PFSK-1 (cell line): Measurements from ENCODE around the gene ATF5.
A peak's percentile ranks its signal among the peaks of the same experiment; 100 is the strongest.

ENCODE experiments used
- FOXP2 ChIP-seq: optimal IDR thresholded peaks from 2 replicates; pipeline ENCODE3; 2011; ENCODE audit warnings: borderline replicate concordance, control low read depth, inconsistent platforms; ENCODE audit not compliant: insufficient read depth; ENCODE audit errors: extremely low read length, extremely low read depth
- POLR2AphosphoS5 ChIP-seq: IDR thresholded peaks from 2 replicates; pipeline ENCODE4 v1.6.1; 2012; ENCODE audit warnings: low read depth, mild to moderate bottlenecking, control low read depth, low read length, moderate library complexity
- SIN3A ChIP-seq: IDR thresholded peaks from 2 replicates; pipeline ENCODE4 v1.6.1; 2012; ENCODE audit warnings: mild to moderate bottlenecking, low read length, moderate library complexity, borderline replicate concordance; ENCODE audit not compliant: insufficient read depth
- TAF1 ChIP-seq: IDR thresholded peaks from 2 replicates; pipeline ENCODE4 v1.6.1; 2012; ENCODE audit warnings: low read length, control low read depth, borderline replicate concordance; ENCODE audit not compliant: insufficient read depth
- TF ChIP-seq, protein P1 (sequence below), 2 experiments: IDR thresholded peaks; 2 replicates each; pipeline versions ENCODE4 v1.6.1 to v1.8.0; 2011 to 2012; ENCODE audit warnings: low read depth in 2 of 2, low read length in 2 of 2, control low read depth in 1 of 2, inconsistent platforms in 1 of 2, mild to moderate bottlenecking in 1 of 2, moderate library complexity in 1 of 2; ENCODE audit not compliant: insufficient read depth in 1 of 2

Gene ATF5

DNA sequence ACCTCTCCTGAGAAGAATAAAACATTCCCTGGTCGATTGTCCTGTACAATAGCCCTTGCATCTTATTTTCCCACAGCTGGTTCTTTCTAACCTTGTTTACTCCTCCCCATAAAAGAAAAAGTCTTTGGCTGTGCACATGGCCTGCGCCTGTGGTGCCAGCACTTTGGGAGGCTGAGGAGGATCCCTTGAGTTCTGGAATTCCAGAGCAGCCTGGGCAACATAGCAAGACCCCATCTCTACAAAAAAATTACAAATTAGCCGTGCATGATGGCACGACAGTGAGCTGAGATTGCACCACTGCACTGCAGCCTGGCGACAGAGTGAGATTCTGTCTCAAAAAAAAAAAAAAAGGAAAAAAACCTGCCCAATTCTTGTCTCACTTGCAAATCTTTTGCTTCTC lies 7.5 kb downstream of the ATF5 start:
- TF ChIP-seq FOXP2, result no peak
- TF ChIP-seq, protein P1, sequence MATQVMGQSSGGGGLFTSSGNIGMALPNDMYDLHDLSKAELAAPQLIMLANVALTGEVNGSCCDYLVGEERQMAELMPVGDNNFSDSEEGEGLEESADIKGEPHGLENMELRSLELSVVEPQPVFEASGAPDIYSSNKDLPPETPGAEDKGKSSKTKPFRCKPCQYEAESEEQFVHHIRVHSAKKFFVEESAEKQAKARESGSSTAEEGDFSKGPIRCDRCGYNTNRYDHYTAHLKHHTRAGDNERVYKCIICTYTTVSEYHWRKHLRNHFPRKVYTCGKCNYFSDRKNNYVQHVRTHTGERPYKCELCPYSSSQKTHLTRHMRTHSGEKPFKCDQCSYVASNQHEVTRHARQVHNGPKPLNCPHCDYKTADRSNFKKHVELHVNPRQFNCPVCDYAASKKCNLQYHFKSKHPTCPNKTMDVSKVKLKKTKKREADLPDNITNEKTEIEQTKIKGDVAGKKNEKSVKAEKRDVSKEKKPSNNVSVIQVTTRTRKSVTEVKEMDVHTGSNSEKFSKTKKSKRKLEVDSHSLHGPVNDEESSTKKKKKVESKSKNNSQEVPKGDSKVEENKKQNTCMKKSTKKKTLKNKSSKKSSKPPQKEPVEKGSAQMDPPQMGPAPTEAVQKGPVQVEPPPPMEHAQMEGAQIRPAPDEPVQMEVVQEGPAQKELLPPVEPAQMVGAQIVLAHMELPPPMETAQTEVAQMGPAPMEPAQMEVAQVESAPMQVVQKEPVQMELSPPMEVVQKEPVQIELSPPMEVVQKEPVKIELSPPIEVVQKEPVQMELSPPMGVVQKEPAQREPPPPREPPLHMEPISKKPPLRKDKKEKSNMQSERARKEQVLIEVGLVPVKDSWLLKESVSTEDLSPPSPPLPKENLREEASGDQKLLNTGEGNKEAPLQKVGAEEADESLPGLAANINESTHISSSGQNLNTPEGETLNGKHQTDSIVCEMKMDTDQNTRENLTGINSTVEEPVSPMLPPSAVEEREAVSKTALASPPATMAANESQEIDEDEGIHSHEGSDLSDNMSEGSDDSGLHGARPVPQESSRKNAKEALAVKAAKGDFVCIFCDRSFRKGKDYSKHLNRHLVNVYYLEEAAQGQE (IDR thresholded peaks at IDR 0.05; ENCODE audit: insufficient read depth in 1 of 2, low read depth in 2 of 2, low read length in 2 of 2), result no peak
- no peak for TF ChIP-seq SIN3A
- no peak for TF ChIP-seq TAF1
- TF ChIP-seq POLR2AphosphoS5, result no peak

GRCh38 chr19:49937750-49938381 lies 8.9 kb downstream of the ATF5 start:
- TF ChIP-seq, protein P1 (IDR thresholded peaks at IDR 0.05; ENCODE audit: insufficient read depth in 1 of 2, low read depth in 2 of 2, low read length in 2 of 2), result 0 out of 4 replicates have a peak, but pooled peaks of 1 of the 2 experiments have one; percentile 54
- no peak for TF ChIP-seq SIN3A

DNA sequence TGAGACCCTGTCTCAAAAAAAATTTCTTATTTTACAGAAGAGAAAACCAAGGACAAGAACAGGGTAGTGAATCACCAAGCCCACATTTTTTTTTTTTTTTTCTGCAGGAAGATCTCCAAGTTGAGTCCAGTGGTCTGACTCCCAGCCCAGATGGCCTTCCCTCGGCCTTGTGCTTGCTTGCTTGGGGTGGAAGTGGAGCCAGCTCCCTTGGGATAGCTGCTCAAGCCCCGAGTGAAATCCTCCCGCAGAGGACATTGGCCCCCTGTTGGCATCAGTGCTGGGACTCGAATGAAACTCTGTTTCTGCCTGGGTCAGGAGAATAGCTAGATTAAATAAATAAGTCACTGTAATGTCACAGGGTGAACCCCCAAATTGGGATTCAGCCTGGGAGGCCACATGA lies 9.7 kb downstream of the ATF5 start:
- TF ChIP-seq, protein P1 (IDR thresholded peaks at IDR 0.05; ENCODE audit: insufficient read depth in 1 of 2, low read depth in 2 of 2, low read length in 2 of 2), result no peak
- no peak for TF ChIP-seq TAF1
- no peak for TF ChIP-seq SIN3A
- no peak for TF ChIP-seq POLR2AphosphoS5
- no peak for TF ChIP-seq FOXP2

GRCh38 chr19:49939721-49940481 lies 10.9 kb downstream of the ATF5 start:
- TF ChIP-seq, protein P1 (IDR thresholded peaks at IDR 0.05; ENCODE audit: insufficient read depth in 1 of 2, low read depth in 2 of 2, low read length in 2 of 2), result no peak
- TF ChIP-seq SIN3A, result no peak
- no peak for TF ChIP-seq TAF1
- no peak for TF ChIP-seq POLR2AphosphoS5
- no peak for TF ChIP-seq FOXP2

- TF ChIP-seq, protein P1 (IDR thresholded peaks at IDR 0.05; ENCODE audit: insufficient read depth in 1 of 2, low read depth in 2 of 2, low read length in 2 of 2), result no peak
- no peak for TF ChIP-seq POLR2AphosphoS5
- no peak for TF ChIP-seq FOXP2
- TF ChIP-seq SIN3A, result no peak
- TF ChIP-seq TAF1, result no peak
Measured at GRCh38 chr19:49940482-49940791, 11.4 kb downstream of the ATF5 start.
